Osteocyte (in vitro differentiated cells): Measurements from ENCODE around the gene DCAF6. TPM values are rescaled to one million over a fixed set of nuclear protein-coding genes. Genes with fewer than 3 reads are reported as not detected.

ENCODE experiments used
- DNase-seq: peaks from one replicate; pipeline ENCODE4 v3.0.0; 2021; ENCODE audit warnings: mixed read lengths; ENCODE audit not compliant: unreplicated experiment; ENCODE audit errors: extremely low spot score
- H3K27ac Mint-ChIP-seq: one replicate; pipeline ENCODE4 v1.8.0; 2021; ENCODE audit warnings: mild to moderate bottlenecking, mixed read lengths; ENCODE audit not compliant: unreplicated experiment
- H3K27me3 Mint-ChIP-seq: one replicate; pipeline ENCODE4 v1.8.0; 2021; ENCODE audit warnings: mixed read lengths; ENCODE audit not compliant: unreplicated experiment
- H3K36me3 Mint-ChIP-seq: one replicate; pipeline ENCODE4 v1.8.0; 2021; ENCODE audit warnings: mixed read lengths; ENCODE audit not compliant: unreplicated experiment
- H3K4me1 Mint-ChIP-seq: one replicate; pipeline ENCODE4 v1.8.0; 2021; ENCODE audit warnings: mixed read lengths; ENCODE audit not compliant: unreplicated experiment
- H3K4me3 Mint-ChIP-seq: one replicate; pipeline ENCODE4 v1.8.0; 2021; ENCODE audit warnings: mild to moderate bottlenecking, moderate library complexity, mixed read lengths; ENCODE audit not compliant: unreplicated experiment
- H3K9me3 Mint-ChIP-seq: one replicate; pipeline ENCODE4 v1.8.0; 2021; ENCODE audit warnings: mixed read lengths; ENCODE audit not compliant: unreplicated experiment
- total RNA-seq: library from RNA; stranded (reverse); gene quantifications from 2 replicates; pipeline ENCODE4 v1.2.1, GENCODE V29; 2021
- TF ChIP-seq, protein P1 (sequence below): fragments of 200-600 bp; sonication (generic); IDR thresholded peaks from 2 replicates; pipeline ENCODE4 v1.5.0; 2021; ENCODE audit warnings: antibody characterized with exemption, mild to moderate bottlenecking, moderate library complexity

DCAF6 gene
- total RNA-seq, 1 donor from 2014 or later, result 56.8 TPM

DNA sequence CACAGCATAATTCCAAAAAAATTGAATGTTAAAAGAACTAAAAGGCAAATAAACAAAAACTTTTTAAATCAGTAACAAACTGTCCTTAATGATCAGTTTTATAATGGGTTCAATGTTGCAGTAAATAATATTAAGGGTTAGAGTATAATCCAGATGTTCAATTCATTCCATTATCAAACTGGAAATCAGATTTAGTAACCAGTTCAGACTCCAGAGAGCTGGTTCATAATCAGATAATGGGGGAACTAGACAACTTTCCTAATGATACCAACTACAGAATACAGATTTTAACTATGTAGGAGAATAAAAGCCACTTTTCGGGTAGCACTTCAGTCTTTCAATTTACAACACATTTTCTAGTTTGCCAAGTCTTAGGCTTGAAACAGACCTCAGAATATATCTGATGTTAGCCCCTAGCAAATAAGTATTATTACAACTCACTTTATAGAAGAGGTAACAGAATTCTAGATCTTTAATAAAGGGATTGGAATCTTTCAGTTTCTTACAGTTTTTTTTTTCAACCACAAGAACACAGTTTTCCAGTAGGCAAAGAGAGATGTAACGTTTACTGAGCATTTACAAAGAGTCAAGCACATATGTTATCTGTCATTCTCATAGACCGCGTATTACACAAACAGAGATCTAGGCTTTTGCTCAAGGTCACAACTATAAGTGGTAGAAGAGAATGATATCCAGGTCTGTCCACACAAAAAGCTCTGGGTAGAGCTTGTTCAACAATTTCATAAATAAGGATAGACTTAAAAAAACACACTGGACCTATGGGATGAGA is 1.9 kb upstream of the DCAF6 start:
- no peaks in the 10 kb centered on the region for H3K9me3 Mint-ChIP-seq
- H3K27me3 Mint-ChIP-seq, result no peaks in the 10 kb centered on the region
- H3K4me3 Mint-ChIP-seq, result peak overlapping the region; percentile 89
- TF ChIP-seq, protein P1, sequence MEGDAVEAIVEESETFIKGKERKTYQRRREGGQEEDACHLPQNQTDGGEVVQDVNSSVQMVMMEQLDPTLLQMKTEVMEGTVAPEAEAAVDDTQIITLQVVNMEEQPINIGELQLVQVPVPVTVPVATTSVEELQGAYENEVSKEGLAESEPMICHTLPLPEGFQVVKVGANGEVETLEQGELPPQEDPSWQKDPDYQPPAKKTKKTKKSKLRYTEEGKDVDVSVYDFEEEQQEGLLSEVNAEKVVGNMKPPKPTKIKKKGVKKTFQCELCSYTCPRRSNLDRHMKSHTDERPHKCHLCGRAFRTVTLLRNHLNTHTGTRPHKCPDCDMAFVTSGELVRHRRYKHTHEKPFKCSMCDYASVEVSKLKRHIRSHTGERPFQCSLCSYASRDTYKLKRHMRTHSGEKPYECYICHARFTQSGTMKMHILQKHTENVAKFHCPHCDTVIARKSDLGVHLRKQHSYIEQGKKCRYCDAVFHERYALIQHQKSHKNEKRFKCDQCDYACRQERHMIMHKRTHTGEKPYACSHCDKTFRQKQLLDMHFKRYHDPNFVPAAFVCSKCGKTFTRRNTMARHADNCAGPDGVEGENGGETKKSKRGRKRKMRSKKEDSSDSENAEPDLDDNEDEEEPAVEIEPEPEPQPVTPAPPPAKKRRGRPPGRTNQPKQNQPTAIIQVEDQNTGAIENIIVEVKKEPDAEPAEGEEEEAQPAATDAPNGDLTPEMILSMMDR, result no peak
- H3K36me3 Mint-ChIP-seq, result no peaks in the 10 kb centered on the region
- peak overlapping the region; percentile 100 for H3K27ac Mint-ChIP-seq
- peaks cover 39% of the 10 kb centered on the region for H3K4me1 Mint-ChIP-seq
- no peak for DNase-seq

DNA sequence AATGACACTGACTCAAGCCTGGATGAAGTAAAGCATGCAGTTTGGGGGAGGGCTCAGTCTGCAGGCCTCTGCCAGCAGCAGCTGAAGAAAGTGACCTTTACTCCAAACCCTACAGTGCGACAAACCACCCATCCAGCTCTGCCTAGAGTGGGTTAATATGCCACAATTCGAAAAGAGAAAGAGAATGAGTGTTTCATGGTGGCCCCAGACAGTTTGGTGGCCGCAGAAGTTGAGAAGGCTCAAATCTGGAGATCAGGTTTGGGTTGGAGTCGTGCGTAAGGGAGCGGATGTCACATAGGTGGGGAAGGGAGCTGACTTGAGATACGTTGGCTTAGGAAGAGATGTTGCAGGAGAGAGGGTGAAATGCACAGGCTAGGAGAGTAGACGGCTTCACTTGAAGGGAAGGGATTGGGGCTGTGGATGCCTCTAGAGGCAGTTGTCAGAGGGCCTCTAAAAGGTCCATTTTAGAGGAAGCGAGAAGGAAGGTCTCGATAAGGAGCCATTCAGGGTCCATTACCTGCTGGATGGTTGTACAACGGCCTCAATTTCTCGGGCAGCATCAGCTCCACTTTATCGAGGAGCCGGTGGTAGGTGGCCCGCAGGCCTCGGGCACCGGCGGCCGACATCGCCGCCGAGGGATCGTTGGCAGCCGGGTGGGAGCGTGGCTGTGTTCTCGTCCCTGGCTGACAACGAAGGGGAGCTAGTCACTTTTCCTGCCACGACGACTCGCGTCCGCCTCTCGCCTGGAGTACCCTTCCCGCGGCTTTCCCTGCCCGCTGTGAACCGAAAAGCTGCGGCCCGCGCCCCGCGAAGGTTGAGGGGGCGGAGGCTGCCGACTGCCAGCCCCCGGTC is 1.0 kb upstream of the DCAF6 start:
- Mint-ChIP-seq H3K4me1 (peaks cover 41% of the 10 kb centered on the region), H3K27me3 (no peaks in the 10 kb centered on the region), H3K36me3 (no peaks in the 10 kb centered on the region), H3K9me3 (no peaks in the 10 kb centered on the region), H3K4me3 (peak overlapping the region; percentile 89), H3K27ac (peak overlapping the region; percentile 100)
- DNase-seq, result no peak
- TF ChIP-seq, protein P1, result no peak

DNA sequence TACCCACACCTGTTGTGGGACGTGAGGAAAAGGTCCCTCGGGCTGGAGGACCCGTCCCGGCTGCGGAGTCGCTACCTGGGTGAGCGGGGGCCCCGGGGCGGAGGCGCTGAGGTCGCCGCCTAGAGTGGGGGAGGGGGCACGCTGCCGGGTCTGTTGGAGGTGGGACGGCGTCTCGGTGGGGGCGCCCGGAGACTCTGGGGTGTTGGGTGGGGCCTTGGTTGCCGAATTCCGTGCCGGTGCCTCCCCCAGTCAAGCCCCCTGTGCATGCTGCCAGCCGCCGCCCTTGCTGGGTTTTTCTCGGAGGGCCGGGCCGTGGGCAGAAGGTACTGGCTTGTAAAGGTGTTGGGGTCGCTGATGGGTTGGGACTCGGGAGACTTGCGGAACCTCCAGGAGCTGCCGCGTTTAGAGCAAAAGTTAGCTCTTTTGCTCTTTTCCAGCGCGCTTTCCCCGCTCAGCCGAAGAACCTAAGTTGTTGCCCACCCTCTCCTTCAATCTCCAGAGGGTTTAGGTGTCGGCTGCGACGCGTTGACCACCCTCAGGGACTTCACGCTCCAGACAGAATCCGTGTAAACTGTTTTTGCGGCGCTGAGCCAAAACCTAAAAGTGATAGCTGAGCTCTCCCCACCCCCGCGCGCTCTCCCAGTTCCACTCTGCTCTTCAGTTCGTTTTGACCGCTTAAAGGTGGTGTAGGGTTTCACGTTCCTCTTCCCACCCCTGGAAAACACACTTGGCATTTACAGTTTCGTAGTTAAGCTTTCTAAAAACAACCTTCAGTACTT is 636 bp downstream of the DCAF6 start, which contains the start of gene MPC2:
Gene MPC2, minus strand, starts transcription at position 143 of the 779 bp plus-strand sequence. CDS start 1,231 bp downstream, outside the sequence.
- Mint-ChIP-seq H3K4me1 (peaks cover 51% of the 10 kb centered on the region), H3K27ac (peak within 1 kb of the TSS; percentile 100), H3K9me3 (no peaks in the 10 kb centered on the region), H3K36me3 (no peaks in the 10 kb centered on the region), H3K4me3 (peak within 1 kb of the TSS; percentile 89), H3K27me3 (no peaks in the 10 kb centered on the region)
- no peak for DNase-seq
- TF ChIP-seq, protein P1, result no peak

DNA sequence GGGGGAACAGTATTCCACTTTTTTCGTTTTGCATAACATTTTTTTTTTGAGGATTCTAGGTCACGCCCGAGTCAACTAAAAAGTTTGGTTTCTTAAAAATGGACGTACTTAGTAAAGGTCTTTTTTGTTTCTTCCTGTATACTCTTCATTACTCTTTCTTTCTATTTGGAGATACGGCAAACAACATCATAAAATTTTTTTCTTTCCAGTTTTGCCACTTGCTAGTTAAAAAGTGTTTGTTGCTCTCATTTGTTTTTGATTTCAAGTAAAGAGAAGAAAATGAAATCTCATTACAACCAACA is 1.2 kb downstream of the DCAF6 start:
- Mint-ChIP-seq H3K27me3 (no peaks in the 10 kb centered on the region), H3K9me3 (no peaks in the 10 kb centered on the region), H3K36me3 (no peaks in the 10 kb centered on the region), H3K4me3 (peak overlapping the region; percentile 89), H3K4me1 (peaks cover 46% of the 10 kb centered on the region), H3K27ac (peak overlapping the region; percentile 90)
- DNase-seq, result no peak
- TF ChIP-seq, protein P1, result no peak
